Measurements from ENCODE around the gene EPHA1.
A peak's percentile ranks its signal among the peaks of the same experiment; 100 is the strongest.

EPHA1 gene

DNA sequence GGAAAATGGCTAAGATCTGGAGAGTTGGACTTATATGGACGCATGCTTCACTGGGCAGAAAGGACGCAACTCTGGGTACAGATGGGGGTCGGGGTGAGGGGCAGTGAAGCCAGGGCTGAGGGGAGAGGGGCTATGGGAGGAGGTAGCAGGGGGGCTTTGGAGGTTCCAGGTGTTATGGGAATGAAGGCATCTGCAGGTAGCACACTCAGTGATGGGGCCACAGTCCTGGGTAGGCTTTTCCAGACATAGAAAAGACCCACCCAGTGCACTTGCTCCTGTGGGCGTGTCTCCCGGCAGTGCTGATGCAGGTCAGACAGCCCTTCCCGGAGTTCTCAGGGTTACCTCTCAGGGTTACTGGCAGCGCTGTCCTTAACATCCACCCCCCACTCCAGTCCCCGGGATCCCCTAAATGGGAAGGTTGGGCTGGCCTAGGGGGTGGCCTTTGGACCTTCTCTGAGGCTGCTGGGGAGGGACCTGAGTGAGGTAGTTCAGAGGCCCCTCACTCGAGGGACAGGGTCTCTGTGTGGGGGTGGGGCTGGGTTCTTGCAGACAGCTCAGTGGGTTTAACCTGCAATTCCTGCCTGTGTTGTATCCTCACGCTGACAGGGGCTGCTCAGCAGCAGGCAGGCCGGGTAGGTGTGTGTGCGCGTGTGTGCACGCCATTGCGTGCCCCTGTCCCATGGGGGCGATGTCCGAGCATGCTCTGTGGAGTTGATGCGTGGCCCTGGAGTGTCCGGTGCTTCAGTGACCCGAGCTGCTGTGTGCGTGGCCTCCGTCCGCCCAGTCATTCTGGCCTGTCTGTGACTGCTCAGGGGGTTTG is 21.3 kb downstream of the EPHA1 start:
- no peak for DNase-seq

DNA sequence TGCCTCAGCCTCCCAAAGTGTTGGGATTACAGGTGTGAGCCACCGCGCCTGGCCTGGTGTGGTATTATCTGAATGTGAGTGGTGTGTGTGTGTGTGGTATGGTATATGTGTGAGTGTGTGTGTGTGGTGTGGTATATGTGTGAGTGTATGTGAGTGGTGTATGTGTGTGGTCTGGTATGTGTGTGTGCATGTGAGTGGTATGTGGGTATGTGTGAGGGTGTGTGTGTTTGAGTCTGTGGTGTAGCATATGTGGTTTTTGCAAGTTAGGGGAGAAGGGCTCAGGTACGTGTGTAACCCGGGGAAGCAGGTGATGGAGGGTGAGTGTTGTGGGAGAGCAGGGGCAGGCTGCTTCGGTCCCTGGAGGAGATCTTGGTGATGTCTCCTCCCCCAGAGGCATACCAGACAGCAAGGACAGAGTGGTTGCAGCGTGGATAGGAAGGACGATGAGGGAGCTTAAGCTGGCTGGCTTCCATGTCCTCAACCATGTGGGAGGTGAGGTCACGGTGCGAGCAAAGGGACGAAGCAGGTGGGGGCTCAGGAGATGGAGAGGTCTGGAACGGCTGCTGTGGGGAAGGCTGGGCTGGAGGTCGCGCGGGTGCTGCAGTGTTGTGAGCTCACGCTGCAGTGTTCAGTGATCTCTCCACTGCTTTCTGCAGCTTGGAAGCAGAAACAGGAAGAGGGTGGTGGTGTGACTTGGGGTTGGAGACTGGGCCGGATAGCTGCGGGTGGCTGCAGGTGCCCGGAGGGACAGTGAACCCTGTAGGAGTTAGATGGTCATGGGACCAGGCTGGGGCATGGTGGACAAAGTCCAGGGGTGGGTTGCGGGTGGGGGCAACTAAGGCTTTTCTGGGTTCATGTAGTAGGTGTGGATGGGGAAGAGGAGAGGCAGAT is 22.5 kb downstream of the EPHA1 start:
- peak; percentile 62 for DNase-seq

DNA sequence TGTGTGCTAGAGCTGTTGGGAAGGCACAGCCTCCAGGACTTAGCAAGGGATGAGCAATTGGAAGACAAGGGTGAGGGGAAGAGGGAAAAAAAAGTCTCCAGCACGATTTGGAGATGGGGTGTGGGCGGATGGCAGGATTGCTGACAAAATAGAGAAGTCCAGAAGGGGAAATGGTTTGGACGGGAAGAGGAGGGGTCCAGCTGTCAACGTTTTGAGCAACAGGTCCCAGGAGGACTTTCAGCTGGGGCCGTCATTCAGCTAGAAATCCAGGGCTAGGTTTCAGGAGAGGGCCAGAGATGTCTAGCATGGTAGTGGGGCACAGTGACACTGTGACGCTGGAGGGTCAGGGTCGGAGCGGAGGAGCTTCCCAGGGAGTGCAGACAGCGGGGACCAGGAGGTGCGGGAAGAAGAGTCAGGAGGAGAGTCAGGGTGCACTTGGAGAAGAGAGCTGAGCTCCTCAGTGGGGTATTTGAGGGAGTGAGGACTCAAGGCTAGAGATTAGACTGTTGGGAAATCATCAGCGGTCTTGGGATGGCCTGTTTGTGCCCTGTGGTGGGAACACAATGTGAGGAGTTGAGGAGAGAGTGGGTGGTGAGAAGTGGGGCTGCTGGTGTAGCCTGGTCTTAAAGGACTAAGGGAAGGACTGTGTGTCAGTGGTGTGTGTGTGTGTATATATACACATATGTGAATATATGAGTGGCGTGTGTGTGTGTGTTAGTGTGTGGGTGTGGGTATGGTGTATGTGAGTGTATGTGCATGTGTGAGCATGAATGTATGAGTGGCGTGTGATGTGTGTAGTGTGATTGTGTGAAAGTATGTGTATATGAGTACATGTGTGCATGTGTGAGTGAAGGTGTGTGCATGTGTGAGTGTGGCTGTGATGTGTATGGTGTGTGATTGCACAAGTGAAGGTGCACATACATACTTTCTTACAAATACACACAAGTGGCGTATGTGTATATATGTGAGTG is 23.7 kb downstream of the EPHA1 start:
- no peak for DNase-seq

DNA sequence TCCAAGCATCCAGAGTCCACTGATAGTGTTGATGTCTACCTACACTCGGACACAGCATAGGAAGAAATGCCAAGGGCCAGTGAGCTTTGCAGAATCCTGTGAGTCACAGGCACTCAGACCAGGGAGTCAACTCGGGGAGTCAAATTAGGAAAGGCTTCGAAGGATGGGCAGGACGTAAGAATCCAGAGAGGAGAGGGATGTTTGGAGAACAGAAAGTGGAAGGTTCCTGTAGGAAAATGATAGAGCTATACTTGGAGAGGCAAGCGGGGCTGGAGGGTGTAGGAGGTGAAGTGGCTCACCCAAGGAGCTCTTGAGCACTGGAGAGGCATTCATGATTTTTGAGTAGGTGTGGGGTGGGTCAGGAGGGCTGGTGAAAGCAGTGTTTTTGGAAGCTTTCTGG is 24.5 kb downstream of the EPHA1 start:
- DNase-seq = no peak

DNA sequence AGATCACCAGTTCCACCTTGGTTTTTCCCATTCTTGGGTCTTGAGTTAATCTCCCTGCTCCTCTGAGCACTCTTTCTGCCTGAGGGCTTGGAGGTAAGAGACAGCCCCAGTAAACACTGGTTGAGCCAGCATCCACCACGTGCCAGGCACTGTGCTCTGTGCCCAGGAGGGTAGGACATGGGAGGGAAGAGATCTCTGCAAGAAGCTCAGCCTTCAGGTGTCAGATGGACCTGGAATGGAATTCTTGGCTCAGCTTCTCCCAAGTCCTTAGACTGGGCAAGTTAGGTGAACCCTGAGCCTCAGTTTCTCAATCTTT is 25.1 kb downstream of the EPHA1 start:
- no peak for DNase-seq

DNA sequence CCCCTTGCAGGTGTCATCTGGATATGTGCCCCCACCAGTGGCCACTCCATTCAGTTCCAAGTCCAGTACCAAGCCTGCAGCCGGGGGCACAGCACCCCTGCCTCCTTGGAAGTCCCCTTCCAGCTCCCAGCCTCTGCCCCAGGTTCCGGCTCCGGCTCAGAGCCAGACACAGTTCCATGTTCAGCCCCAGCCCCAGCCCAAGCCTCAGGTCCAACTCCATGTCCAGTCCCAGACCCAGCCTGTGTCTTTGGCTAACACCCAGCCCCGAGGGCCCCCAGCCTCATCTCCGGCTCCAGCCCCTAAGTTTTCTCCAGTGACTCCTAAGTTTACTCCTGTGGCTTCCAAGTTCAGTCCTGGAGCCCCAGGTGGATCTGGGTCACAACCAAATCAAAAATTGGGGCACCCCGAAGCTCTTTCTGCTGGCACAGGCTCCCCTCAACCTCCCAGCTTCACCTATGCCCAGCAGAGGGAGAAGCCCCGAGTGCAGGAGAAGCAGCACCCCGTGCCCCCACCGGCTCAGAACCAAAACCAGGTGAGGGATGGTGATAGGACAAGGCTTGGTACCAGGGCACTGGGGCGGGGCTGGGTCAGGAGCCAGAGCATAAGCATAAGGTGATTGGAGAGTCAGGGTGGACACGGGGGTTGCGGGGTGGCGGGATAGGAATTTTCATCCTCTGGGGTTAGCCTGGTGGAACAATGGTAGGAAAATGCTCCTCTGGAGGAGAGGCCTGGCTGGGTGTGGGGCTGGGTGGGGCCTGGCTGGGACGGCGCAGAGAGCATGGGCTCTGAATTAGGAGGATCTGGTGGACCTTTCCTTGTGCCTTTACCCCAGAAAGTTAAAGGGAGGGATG is 25.6 kb downstream of the EPHA1 start:
- DNase-seq = no peak

DNA sequence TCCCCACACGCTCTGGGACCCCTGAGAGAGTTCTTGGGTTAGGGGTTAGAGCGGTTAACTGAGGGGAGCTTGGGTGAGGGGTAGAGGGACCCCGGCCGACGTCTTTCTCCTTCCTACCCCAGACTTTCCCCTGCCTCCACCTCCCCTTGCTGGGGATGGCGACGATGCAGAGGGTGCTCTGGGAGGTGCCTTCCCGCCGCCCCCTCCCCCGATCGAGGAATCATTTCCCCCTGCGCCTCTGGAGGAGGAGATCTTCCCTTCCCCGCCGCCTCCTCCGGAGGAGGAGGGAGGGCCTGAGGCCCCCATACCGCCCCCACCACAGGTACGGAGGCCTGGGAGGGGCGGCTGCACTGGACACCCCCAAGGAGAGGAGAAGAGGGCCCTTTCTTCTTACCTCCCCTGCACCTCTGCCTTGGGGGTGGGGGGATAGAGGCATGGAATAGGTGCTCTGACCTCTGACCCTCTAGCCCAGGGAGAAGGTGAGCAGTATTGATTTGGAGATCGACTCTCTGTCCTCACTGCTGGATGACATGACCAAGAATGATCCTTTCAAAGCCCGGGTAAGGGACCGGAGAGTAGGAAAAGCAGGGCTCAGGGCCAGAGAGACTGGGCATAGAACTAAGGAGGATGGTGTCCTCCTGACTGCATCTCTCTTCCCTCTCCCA is 26.4 kb downstream of the EPHA1 start:
- no peak for DNase-seq

DNA sequence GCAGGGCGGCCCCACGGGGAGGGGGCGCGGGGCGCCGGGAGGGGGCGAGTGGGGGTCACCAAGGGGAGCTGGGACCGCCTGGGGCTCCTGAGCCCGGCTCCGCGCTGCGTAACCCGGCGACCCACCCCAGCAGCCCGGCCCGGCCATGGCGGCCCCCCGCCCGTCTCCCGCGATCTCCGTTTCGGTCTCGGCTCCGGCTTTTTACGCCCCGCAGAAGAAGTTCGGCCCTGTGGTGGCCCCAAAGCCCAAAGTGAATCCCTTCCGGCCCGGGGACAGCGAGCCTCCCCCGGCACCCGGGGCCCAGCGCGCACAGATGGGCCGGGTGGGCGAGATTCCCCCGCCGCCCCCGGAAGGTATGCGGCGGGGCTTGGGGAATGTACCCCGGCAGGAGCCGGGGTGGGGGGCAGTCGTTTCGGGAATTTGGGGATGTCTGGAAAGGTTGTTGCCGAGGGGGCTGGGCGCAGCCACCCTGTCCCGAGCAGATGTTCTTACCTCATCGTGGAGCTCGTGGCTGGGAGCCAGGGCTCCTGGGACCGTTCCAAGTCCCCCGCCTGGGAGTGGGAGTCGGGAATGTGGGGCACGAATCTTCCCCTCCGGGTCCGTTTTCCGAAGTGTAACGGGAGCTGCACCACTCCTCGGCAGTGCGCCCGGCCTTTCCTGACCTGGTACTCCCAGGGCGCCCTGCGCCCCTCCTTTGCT is 27.1 kb downstream of the EPHA1 start:
- no peak for DNase-seq

DNA sequence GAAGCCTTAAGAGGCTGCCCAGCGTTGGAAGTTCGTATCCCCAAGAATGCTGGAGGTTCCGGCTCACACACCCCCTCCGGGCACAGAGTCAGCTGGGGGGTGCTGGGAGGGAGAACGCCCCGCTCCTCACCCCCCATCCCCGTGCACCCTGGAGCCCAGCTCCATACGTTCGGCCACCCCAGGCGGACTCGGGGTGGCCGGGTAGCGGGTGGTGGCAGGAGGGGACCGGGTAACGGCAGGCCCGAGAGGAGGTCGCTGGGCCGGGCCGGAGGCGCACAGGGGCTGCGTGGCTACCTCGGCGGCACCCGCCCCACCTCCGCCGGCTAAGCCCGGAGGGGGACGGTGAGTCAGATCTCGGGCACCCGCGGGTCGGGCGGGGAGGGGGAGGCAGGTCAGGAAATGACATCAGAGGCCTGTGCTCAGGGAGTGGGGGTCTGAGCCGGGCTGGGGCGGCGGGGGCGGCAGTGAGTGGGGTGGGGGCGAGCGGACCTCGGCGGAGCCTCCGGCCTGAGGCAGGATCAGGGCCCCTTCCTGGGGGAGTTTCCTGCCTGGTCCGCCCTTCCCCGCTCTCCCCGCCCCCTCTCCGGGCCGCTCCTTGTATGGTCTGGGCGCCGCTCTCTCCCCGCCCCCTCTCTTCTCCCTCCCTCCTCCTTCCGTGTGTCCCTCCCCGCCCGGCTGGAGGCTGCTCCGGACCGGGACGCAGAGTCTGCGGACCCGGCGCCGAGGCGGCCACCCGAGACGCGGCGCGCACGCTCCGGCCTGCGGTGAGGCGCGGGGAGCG is 27.8 kb downstream of the EPHA1 start, which contains the start of gene ZYX:
Gene ZYX (plus strand): TSS at position 700 of the 781 bp plus-strand sequence. CDS start 227 bp downstream, outside the sequence.
- DNase-seq = peak; percentile 91

DNA sequence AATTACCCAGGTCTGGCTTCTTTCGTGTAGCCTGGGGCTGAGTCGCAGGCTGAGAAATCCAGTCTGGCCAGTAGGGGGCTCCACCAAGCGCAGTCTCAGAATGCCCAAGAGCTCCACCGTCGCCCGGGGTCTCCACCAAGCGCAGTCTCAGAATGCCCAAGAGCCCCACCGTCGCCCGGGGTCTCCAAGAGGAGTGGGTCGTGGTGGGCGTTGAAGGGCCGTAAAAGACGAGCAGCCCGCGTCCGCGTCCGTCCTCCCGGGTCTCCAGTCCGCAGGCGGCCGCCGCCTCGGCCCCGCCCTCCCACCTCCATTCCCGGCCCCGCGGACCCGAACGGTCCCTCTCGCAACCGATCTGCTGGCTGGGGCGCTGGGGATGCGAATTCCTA is 28.4 kb downstream of the EPHA1 start:
- DNase-seq = peak; percentile 93

DNA sequence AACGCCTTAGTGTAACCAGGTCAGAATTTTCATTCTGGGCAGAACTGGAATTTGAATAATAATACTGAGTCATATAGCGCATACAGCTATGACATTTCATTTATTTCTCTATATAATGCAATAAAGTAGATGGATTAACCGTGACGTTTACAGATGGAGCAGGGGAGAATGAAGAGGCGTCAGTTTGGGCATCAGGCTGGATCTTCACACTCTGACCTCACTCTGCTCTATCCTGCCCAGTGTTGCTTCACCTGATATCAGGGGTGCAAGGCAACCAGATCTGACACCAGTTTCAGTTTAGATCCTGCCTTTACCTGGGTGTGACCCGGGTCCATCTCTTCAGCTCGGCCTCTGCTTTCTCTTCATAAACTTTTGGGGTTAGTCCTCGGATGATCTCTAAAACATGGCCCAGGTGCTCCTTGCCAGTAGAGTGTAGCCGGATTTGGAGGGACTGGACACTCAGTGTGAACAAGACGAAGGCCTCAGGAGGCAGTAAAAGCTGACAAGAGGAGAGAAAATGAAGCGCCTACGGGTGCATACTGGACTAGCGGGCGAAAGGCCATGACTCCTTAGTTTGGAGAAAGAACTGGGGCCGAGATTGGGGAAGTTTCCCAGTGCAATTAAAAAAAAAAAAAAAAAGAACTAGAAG is 28.9 kb downstream of the EPHA1 start:
- DNase-seq = no peak

DNA sequence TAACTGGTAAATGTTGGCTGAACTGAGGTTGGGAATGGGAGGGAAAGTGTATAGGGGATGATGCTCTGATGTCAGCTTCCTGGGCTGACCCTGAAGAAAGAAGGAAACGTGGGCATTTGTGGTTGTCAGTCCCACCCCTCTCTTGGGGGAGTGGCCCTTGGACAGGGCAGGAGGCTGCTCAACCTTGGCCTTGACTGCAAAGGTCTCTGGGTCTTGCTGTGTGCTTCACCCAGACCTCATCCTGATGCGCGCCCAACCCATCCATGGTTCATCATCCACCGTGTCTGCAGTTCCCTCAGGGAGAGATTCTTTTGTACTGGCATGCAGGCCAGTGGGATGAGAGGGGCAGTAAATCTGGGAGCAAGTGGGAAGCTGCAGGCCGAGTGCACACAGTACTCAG is 32.3 kb downstream of the EPHA1 start:
- DNase-seq = no peak

DNA sequence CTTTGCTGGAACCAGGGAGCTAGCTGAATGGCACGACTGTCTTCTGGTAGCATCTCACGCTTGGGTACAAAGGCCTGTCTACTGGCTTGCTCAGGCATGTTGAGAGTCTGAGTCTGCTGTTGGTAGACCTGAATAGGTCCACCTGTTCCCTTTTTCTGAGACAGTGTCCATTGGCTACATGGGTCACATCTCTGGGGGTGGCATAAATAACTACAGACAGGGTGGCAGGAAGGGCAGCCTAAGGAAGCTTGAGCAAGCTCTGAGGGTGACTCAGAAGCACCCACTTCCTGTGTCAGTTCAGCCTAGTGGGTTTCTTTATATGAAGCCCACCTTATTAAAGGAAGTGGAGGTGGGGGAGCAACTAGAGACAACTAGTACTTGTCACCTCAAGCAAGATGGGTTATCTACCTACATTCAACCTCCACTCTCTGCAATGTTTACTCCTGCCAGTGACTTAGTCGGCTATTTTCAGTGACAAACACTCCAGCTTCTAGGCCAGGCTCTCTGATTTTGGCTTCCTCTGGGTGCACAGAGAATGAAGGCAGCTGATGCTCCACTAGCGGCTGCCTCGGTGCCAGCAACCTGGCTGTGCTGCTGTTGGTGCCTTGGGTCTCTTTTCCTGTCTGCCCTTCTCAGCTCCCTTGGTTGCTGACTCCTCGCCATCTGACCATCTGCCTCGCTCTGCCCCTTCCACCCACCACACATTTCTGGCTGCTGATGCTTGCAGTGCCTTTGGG is 33.2 kb downstream of the EPHA1 start:
- DNase-seq = peak; percentile 67

DNA sequence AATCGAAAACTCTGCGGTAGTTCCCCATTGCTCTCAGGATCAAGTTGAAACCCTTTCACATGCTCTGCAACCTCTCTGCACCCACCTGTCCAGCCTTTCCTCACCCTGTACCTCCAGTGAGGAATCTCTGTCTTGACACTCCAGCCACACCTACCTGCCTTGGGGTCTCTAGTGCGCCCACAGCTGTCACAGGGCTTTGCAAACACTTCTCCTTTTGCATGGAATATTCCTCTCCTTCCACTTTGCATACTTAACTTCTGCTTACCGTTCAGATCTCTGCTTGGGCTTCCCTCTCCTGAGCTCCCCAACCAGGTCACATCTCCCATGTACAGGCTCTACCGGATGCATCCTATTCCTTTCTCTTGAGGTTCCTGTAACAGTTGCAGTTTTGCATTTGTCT is 34.1 kb downstream of the EPHA1 start:
- no peak for DNase-seq

DNA sequence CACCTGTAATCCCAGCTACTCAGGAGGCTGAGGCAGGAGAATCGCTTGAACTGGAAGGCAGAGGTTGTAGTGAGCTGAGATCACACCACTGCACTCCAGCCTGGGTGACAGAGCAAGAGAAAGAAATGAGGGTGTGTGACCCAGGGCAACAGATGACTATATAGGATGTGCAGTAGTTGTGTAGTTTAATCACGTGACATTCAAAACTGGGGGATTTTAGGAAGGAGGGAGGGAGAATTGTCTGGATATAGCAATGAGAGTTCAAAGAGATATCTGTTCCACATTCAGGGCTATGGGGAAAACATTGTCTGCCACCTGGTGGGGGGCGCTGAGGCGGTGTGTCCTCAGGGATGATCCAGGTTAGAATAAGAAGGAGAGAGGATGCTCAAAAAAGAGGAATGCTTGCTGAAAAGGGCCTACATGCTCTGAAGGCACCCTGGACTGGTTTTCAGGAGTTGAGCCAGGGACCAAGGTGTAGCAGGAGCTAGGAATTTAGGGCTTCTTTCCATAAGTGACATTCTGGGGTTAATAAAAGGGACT is 35.3 kb downstream of the EPHA1 start:
- no peak for DNase-seq

DNA sequence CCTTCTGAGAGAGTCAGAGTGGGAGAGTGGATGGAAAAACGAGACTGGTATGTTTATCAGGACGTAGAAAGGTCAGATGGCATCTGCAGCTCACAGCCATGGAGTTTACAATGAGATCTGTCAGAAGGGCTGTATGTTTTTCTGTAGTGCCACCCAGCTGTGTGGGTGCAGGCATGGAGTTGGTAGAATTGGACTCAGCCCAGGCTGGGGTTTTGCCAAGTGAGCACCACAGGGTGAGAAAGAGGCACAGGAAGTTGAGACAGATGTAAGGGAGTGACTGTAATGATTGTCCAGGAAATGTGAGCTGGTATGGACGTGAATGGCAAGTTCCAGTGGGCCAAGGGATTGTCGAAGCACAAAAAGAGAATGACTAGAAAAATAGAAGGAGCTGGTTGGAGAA is 36.6 kb downstream of the EPHA1 start:
- peak; percentile 82 for DNase-seq

DNA sequence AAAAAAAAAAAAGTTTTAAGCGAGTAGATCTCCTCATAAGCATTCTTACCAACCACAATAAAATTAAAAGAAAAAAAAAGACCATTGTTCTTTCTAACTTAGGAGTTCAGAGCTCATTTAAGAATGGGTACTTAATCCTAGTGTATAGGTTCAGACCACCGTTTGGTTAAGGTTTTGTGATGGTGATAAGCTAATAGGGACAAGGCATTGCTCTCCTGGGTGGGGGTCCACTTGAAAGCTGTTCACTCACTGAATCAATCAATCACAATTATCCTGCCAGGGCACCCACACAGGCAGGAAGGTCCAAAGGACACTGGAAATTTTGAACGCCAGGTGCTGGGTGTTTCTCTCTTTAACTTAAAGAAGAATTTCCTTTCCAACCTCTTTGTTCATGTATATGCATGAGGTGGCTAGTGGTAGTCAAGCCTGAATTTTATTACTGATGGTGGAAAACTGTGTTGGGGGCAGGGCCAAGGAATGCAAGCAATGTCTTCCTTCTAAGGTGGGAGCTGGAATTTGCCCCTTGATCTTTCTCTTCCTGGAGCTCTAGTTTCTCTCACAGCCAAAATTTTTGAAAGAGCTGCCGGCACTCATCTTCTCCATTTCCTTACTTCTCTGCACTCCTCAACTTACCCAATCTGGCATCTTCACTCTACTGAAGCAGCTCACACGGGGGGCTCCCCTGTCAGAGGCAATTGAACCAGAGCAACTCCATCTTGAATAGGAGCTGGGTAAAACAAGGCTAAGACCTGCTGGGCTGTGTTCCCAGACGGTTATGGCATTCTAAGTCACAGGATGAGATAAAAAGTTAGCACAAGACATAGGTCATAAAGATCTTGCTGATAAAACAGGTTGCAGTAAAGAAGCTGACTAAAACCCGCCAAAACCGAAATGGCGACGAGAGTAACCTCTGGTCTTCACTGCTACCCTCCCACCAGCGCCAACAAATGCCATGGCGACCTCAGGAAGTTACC is 38.7 kb downstream of the EPHA1 start:
- no peak for DNase-seq

Measured in CD4-positive, alpha-beta T cell treated with Interleukin-6 for 4 hours (primary cell).